Gastrocnemius medialis (tissue), 4 donors: ENCODE measurements around the gene MAN1C1. TPM values are rescaled to one million over a fixed set of nuclear protein-coding genes. Genes with fewer than 3 reads are reported as not detected.

Experiments
- ATAC-seq, 2 donors: fragments of 150-250 bp; one replicate each; pipeline ENCODE4 v1.9.1; 2016
- DNase-seq, 2 donors: peaks; one replicate each; pipeline ENCODE4 v3.0.0-alpha.2; 2019
- H3K27ac ChIP-seq, 4 donors: fragments of 200-600 bp; sonication (generic); 1 replicate in 1 of 4; 2 replicates in 3 of 4; pipeline ENCODE4 v1.5.1; 2016 to 2018; ENCODE audit warnings: mild to moderate bottlenecking in 2 of 4, moderate library complexity in 1 of 4
- H3K27me3 ChIP-seq, 3 donors: fragments of 200-600 bp; sonication (generic) in 2 of 3; 1 replicate in 1 of 3; 2 replicates in 2 of 3; pipeline versions ENCODE4 v1.5.1 to v1.6.0; 2016 to 2019; ENCODE audit warnings: mild to moderate bottlenecking in 1 of 3, moderate library complexity in 1 of 3
- H3K36me3 ChIP-seq, 2 donors: fragments of 200-600 bp; sonication (generic) in 1 of 2; one replicate each; pipeline ENCODE4 v1.5.1; 2017 to 2018
- H3K4me1 ChIP-seq, 2 donors: fragments of 200-600 bp; sonication (generic) in 1 of 2; one replicate each; pipeline ENCODE4 v1.5.1; 2016 to 2017; ENCODE audit warnings: mild to moderate bottlenecking in 2 of 2
- H3K4me3 ChIP-seq, 4 donors: fragments of 200-600 bp; sonication (generic) in 3 of 4; 1 replicate in 1 of 4; 2 replicates in 3 of 4; pipeline ENCODE4 v1.5.1; 2016 to 2019; ENCODE audit warnings: mild to moderate bottlenecking in 2 of 4
- H3K9me3 ChIP-seq, 3 donors: fragments of 200-600 bp; sonication (generic) in 2 of 3; 1 replicate in 1 of 3; 2 replicates in 2 of 3; pipeline ENCODE4 v1.5.1; 2016 to 2019
- CTCF ChIP-seq, 5 experiments: fragments of 450-650 bp in 3 of 5; fragments of 200-600 bp in 2 of 5; sonication (generic) in 2 of 5; IDR thresholded peaks in 4 of 5; conservative IDR thresholded peaks in 1 of 5; 1 replicate in 4 of 5; 2 replicates in 1 of 5; pipeline ENCODE4 v1.5.1; 2016 to 2019; ENCODE audit warnings: antibody characterized with exemption in 5 of 5, mild to moderate bottlenecking in 3 of 5, moderate library complexity in 3 of 5
- POLR2A ChIP-seq, 2 donors: fragments of 450-650 bp; IDR thresholded peaks; one replicate each; pipeline ENCODE4 v1.6.1; 2017; ENCODE audit warnings: antibody characterized with exemption in 2 of 2, mild to moderate bottlenecking in 2 of 2, moderate library complexity in 2 of 2
- in situ Hi-C, 4 donors: fragments of 200-750 bp; cut with MboI; loops; one replicate each; pipeline versions ENCODE4 v1.15.0 to v1.8.0; 2017; ENCODE audit warnings: low sequenced_read_pairs in 4 of 4
- intact Hi-C: fragments of 100-400 bp; cut with DNase I; formaldehyde crosslinking; loops from one replicate; pipeline ENCODE4 v1.15.1; 2023; ENCODE audit warnings: low total_unique reads
- total RNA-seq, 4 donors: library from RNA; depleted of rRNA; stranded (reverse); fragments of >200 nt; gene quantifications; one replicate each; pipeline versions ENCODE4 v1.1.0 to v1.2.3, GENCODE V29; 2016

Gene MAN1C1
- total RNA-seq, 4 donors from 2014 or later, result 2.0 to 4.4 (median 2.5) TPM

- H3K4me1 ChIP-seq, result peaks cover 16 to 32% of the 10 kb centered on the region in 2 donors
- H3K36me3 ChIP-seq, result no peaks in the 10 kb centered on the region
- H3K4me3 ChIP-seq, result no peak overlapping the region
- ATAC-seq (no peak), DNase-seq (no peak)
- no peaks in the 10 kb centered on the region for H3K27me3 ChIP-seq
- in situ Hi-C loops, result no loop called here
- no peak overlapping the region for H3K27ac ChIP-seq
- no peaks in the 10 kb centered on the region for H3K9me3 ChIP-seq
- no peak for TF ChIP-seq POLR2A (IDR thresholded peaks at IDR 0.05)
- no peak for TF ChIP-seq CTCF (IDR thresholded peaks at IDR 0.05 in 4 of 5, conservative IDR thresholded peaks at IDR 0.05 in 1 of 5)
- intact Hi-C loops, result loop anchor here (1.0 kb wide), 1 partner anchor 44 kb away; no protein-coding TSS in a partner anchor
Observed at GRCh38 chr1:25645637-25646400, 29.2 kb downstream of the MAN1C1 start.

- Histone ChIP-seq H3K4me3 (no peak overlapping the region), H3K27ac (no peak overlapping the region), H3K27me3 (no peaks in the 10 kb centered on the region), H3K4me1 (peaks cover 27 to 40% of the 10 kb centered on the region in 2 donors), H3K36me3 (no peaks in the 10 kb centered on the region), H3K9me3 (no peaks in the 10 kb centered on the region)
- ATAC-seq (no peak), DNase-seq (no peak)
- TF ChIP-seq POLR2A (IDR thresholded peaks at IDR 0.05), result no peak
- no peak for TF ChIP-seq CTCF (IDR thresholded peaks at IDR 0.05 in 4 of 5, conservative IDR thresholded peaks at IDR 0.05 in 1 of 5)
- intact Hi-C loops (no loop called here), in situ Hi-C loops (no loop called here)
Observed at GRCh38 chr1:25647106-25647505, 30.5 kb downstream of the MAN1C1 start.

GRCh38 chr1:25647863-25648262, 31.3 kb downstream of the MAN1C1 start:
- DNase-seq, result no peak
- Histone ChIP-seq H3K4me1 (peaks cover 25 to 41% of the 10 kb centered on the region in 2 donors), H3K4me3 (no peak overlapping the region), H3K27ac (no peak overlapping the region), H3K27me3 (no peaks in the 10 kb centered on the region), H3K36me3 (no peaks in the 10 kb centered on the region), H3K9me3 (no peaks in the 10 kb centered on the region)
- no peak for ATAC-seq
- in situ Hi-C loops (no loop called here), intact Hi-C loops (no loop called here)
- TF ChIP-seq POLR2A (IDR thresholded peaks at IDR 0.05), result no peak
- no peak for TF ChIP-seq CTCF (IDR thresholded peaks at IDR 0.05 in 4 of 5, conservative IDR thresholded peaks at IDR 0.05 in 1 of 5)

GRCh38 chr1:25648681-25649440, 32.3 kb downstream of the MAN1C1 start:
- no peak for ATAC-seq
- no peaks in the 10 kb centered on the region for H3K27me3 ChIP-seq
- H3K4me1 ChIP-seq, result peaks cover 24 to 42% of the 10 kb centered on the region in 2 donors
- H3K4me3 ChIP-seq, result no peak overlapping the region
- no peak overlapping the region for H3K27ac ChIP-seq
- intact Hi-C loops, result no loop called here
- no peaks in the 10 kb centered on the region for H3K9me3 ChIP-seq
- no peak for TF ChIP-seq CTCF (IDR thresholded peaks at IDR 0.05 in 4 of 5, conservative IDR thresholded peaks at IDR 0.05 in 1 of 5)
- no peak for TF ChIP-seq POLR2A (IDR thresholded peaks at IDR 0.05)
- no peaks in the 10 kb centered on the region for H3K36me3 ChIP-seq
- in situ Hi-C loops, result no loop called here
- no peak for DNase-seq
